OCI-M2 (cell line): ENCODE results near the gene SLC25A13.

Experiments used
- DNase-seq: peaks from one replicate; lab custom pipeline; 2025; ENCODE audit not compliant: unreplicated experiment; lab: John Stamatoyannopoulos, UW

The SLC25A13 gene

GRCh38 chr7:96104984-96105383 is 216.9 kb downstream of the SLC25A13 start:
- no peak for DNase-seq

- no peak for DNase-seq
These were observed 219.6 kb downstream of the SLC25A13 start for GRCh38 chr7:96102096-96102811.

DNA sequence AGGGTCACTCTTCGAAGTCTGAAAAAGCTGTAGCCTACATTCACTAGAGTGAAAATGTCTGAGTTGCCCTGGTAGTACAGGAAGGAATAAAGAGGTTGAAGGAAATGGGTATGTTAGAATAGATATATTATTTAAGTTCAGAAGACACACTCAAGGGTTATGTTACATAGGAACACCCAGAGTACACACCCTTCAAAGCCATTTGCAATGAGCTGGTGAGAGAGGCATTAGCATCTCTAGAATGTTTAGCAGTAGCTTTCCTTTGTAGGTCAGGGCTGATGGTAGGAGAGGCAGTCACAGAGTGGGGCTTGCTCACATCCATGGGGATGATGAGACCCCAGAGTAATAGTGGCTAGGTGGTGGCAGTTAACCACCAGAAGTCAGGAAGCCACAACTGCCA is 221.2 kb downstream of the SLC25A13 start:
- DNase-seq = no peak

DNA sequence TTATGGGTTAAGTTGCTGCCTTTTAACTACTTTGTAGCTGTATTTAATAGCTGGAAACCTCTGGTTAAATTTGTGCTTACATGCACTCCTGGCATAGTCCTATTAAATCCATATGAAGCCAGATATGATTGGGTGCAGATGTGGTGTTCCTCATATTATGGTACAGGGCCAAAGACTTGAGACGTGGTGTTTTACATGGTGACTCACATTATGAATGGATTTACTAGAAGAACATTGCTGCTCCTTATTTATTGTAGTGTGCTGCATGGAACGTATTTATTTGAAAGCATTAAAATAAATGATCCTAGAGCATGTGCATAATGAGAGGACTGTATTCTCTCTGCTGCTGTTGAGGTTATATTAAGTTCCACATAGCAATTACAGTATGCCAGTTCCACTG is 224.1 kb downstream of the SLC25A13 start:
- DNase-seq = no peak

DNA sequence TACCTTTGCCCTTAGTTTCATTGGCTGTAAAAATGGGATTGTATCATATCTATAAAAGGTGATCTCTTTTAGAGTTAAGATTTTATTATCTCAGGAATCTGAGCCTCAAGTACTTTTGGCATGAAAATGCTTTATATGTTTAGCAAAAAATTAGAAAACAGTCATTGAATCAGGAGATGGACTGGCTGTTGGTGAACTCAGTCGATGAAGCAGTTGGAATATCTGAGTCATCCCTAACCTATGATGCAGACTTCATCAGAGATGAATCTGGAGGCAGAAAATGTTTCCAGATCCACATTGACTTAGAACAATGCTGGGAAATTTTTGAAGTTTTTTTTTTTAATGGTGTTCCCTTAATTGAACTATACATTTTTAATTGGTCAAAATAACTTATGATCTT is 228.5 kb downstream of the SLC25A13 start:
- DNase-seq = no peak

GRCh38 chr7:96090756-96091155 is 231.1 kb downstream of the SLC25A13 start:
- no peak for DNase-seq

- DNase-seq = no peak
These were observed 232.4 kb downstream of the SLC25A13 start for GRCh38 chr7:96089511-96089910.

GRCh38 chr7:96088579-96088978 is 233.3 kb downstream of the SLC25A13 start:
- no peak for DNase-seq

GRCh38 chr7:96085953-96086352 is 235.9 kb downstream of the SLC25A13 start:
- DNase-seq = no peak

DNA sequence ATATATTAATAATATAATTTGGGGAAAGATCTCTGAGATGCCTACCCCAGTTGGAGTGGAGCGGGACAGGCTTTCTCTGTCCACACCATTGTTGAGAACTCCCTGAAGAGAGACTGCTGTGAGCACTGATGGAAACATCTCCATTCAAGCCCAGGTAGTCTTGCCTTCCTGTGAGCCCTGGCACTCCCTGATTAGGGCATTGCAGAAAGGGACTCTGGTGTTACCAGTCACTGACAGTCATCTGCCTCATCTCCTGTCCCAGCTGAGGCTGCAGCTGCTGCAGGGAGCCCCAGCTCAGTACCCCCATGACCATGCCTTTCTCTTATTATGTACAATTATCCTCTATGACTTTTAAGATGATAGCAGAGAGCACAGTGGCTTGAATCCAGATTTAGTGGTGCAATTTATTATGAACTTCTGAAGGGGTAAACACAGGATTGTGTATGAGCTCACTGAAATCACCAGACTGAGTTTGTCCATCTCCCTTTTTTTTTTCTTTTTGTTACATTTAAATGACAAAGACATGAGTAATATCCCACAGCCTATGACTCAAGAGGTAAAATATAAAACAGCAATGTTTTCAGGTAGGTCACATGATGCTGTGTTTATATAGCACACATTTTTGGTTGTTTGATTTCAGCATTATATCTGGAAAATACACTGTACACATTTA is 236.9 kb downstream of the SLC25A13 start:
- DNase-seq = no peak

DNA sequence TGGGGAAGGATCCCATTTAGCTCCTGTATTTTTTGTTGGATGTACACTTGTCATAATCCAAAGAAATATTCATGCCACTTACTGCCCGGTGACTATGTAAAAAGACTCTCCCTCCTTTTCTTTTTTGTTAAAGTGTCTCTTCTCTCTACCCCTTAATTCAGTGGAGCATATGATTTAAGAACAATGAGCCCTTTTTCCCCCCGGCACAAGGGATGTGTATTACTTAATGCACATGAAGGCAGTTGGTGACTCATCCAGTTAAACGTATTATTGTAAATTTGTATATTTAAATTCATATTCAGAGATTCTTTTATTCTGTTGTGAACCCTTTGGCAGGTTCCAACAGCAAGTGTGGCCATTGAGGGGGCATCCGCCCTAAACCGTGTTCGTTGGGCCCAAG is 241.9 kb downstream of the SLC25A13 start:
- DNase-seq = no peak

GRCh38 chr7:96076350-96076707 is 245.6 kb downstream of the SLC25A13 start:
- DNase-seq = no peak

- DNase-seq = no peak
These were observed 246.2 kb downstream of the SLC25A13 start for GRCh38 chr7:96075510-96076349.

- no peak for DNase-seq
These were observed 247.0 kb downstream of the SLC25A13 start for GRCh38 chr7:96074871-96075270.
